Mesothelial cell of epicardium (in vitro differentiated cells): ENCODE data around the gene SFT2D3. TPM values are rescaled to one million over a fixed set of nuclear protein-coding genes. Genes with fewer than 3 reads are reported as not detected.

ENCODE experiments used
- DNase-seq, 2 experiments: peaks; one replicate each; pipeline ENCODE4 v3.0.0; 2021; ENCODE audit warnings: low spot score in 2 of 2; ENCODE audit not compliant: unreplicated experiment in 2 of 2
- H3K27ac Mint-ChIP-seq: 2 replicates; pipeline ENCODE4 v1.8.0; 2021; ENCODE audit warnings: mixed read lengths
- H3K27me3 Mint-ChIP-seq: 2 replicates; pipeline ENCODE4 v1.8.0; 2021; ENCODE audit warnings: low read depth, mixed read lengths
- H3K36me3 Mint-ChIP-seq: 2 replicates; pipeline ENCODE4 v1.8.0; 2021; ENCODE audit warnings: mixed read lengths
- H3K4me1 Mint-ChIP-seq: 2 replicates; pipeline ENCODE4 v1.8.0; 2021; ENCODE audit warnings: mixed read lengths
- H3K4me3 Mint-ChIP-seq: 2 replicates; pipeline ENCODE4 v1.8.0; 2021; ENCODE audit warnings: mild to moderate bottlenecking, moderate library complexity, mixed read lengths
- H3K9me3 Mint-ChIP-seq: 2 replicates; pipeline ENCODE4 v1.8.0; 2021; ENCODE audit warnings: mixed read lengths
- total RNA-seq: library from RNA; stranded (reverse); gene quantifications from 3 replicates; pipeline ENCODE4 v1.2.1, GENCODE V29; 2021
- TF ChIP-seq, protein P1 (sequence below): fragments of 200-600 bp; sonication (generic); IDR thresholded peaks from one replicate; pipeline ENCODE4 v1.5.0; 2021; ENCODE audit warnings: antibody characterized with exemption; ENCODE audit not compliant: unreplicated experiment

The SFT2D3 gene
- total RNA-seq, 1 donor from 2014 or later, result 12.9 TPM

DNA sequence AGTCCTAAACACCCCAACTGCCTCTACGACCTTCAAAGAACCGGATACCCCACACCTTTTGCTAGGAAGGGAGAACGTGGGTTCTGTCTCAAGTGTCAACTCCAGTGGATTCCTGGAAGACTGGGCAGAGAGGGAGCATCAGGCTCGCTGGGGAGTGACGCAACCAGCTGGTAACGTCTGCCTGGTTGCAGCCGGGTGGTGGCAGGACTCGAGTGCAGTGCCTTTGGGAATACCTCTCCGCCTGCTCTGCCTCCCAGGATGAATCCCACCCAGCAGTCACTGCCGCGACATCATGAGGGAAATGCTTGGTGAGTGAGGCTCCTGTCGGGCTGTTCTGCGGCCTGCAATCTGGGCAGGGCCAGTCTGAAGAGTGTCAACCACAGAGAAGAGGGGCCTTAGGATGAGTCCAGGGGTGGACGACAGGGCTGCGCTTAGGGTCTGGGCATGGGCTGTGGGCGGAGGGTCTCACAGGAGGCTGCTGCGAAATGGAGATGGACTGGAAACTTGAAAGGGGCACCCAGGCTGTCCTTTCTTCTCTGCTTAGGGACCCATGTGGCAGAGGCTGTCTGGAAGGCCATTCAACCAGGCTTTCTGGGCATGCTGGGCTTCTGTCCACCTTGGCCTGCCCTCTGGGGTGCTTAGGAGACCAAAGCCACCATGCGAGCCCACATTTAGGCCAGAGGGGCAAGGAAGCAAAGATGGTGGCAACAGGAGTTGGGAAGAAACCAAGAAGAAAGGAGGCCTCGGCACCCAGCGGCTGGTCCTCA lies 42.5 kb upstream of the SFT2D3 start:
- Mint-ChIP-seq H3K27me3 (peaks cover 12% of the 10 kb centered on the region), H3K9me3 (no peaks in the 10 kb centered on the region), H3K4me1 (peaks cover 3% of the 10 kb centered on the region), H3K36me3 (no peaks in the 10 kb centered on the region), H3K4me3 (no peak overlapping the region), H3K27ac (no peak overlapping the region)
- TF ChIP-seq, protein P1, sequence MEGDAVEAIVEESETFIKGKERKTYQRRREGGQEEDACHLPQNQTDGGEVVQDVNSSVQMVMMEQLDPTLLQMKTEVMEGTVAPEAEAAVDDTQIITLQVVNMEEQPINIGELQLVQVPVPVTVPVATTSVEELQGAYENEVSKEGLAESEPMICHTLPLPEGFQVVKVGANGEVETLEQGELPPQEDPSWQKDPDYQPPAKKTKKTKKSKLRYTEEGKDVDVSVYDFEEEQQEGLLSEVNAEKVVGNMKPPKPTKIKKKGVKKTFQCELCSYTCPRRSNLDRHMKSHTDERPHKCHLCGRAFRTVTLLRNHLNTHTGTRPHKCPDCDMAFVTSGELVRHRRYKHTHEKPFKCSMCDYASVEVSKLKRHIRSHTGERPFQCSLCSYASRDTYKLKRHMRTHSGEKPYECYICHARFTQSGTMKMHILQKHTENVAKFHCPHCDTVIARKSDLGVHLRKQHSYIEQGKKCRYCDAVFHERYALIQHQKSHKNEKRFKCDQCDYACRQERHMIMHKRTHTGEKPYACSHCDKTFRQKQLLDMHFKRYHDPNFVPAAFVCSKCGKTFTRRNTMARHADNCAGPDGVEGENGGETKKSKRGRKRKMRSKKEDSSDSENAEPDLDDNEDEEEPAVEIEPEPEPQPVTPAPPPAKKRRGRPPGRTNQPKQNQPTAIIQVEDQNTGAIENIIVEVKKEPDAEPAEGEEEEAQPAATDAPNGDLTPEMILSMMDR, result no peak
- DNase-seq, result no peak

GRCh38 chr2:127659408-127660290 lies 41.6 kb upstream of the SFT2D3 start:
- TF ChIP-seq, protein P1, result no peak
- Mint-ChIP-seq H3K4me3 (no peak overlapping the region), H3K27ac (no peak overlapping the region), H3K4me1 (peaks cover 4% of the 10 kb centered on the region), H3K9me3 (no peaks in the 10 kb centered on the region), H3K36me3 (no peaks in the 10 kb centered on the region), H3K27me3 (peaks cover 17% of the 10 kb centered on the region)
- DNase-seq, result peak in 1 of 2 experiments; percentile 2

DNA sequence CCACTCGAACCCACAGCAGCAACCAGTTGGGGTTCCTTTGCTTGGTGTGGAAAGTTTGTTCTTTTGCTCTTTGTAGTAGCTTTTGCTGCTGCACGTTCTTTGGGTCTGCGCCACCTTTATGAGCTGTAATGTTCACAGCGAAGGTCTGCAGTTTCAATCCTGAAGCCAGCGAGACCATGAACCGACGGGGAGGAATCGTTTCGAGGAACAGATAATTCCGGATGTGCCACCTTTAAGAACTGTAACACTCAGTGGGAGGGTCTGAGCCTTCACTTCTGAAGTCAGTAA lies 41.1 kb upstream of the SFT2D3 start:
- no peak overlapping the region for H3K4me3 Mint-ChIP-seq
- H3K4me1 Mint-ChIP-seq, result peaks cover 4% of the 10 kb centered on the region
- H3K36me3 Mint-ChIP-seq, result no peaks in the 10 kb centered on the region
- no peak overlapping the region for H3K27ac Mint-ChIP-seq
- peak in 1 of 2 experiments; percentile 0 for DNase-seq
- peaks cover 23% of the 10 kb centered on the region for H3K27me3 Mint-ChIP-seq
- no peaks in the 10 kb centered on the region for H3K9me3 Mint-ChIP-seq
- TF ChIP-seq, protein P1, result no peak

DNA sequence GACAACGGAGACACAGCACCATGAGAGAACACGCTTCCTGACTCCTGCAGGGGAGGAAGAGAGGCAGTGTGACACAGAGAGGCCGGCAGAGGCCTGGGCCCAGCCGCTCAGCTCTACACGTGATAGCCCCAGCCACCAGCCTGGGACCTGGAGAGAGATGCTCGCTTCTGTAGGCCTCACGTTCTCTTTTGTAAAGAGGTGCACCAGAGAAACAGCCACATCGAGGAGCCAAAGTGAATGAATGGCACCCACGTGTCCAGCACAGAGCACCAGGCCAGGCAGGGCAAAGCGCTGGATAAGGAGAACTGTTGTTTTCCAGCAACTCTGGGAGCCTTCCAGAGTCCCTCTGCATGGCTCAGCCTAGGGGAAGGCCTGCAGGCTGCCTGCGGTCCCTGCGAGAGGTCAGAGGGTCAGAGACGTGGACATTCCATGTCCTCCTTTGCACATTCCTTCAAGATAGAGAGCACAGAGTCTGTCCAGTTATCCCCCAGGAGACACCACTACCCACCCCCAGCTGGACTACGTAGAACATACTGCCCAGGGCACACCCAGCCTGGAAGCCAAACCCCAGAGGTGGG lies 40.1 kb upstream of the SFT2D3 start:
- TF ChIP-seq, protein P1, result no peak
- Mint-ChIP-seq H3K27me3 (peaks cover 32% of the 10 kb centered on the region), H3K27ac (no peak overlapping the region), H3K4me1 (peaks cover 4% of the 10 kb centered on the region), H3K9me3 (no peaks in the 10 kb centered on the region), H3K36me3 (no peaks in the 10 kb centered on the region), H3K4me3 (no peak overlapping the region)
- no peak for DNase-seq

- Mint-ChIP-seq H3K27ac (no peak overlapping the region), H3K4me3 (no peak overlapping the region), H3K4me1 (peaks cover 4% of the 10 kb centered on the region), H3K27me3 (peaks cover 40% of the 10 kb centered on the region), H3K36me3 (no peaks in the 10 kb centered on the region), H3K9me3 (no peaks in the 10 kb centered on the region)
- DNase-seq, result no peak
- TF ChIP-seq, protein P1, result no peak
Observed at GRCh38 chr2:127661949-127662510, 39.3 kb upstream of the SFT2D3 start.
